Duodenal mucosa (tissue), 2 donors: Measurements from ENCODE around the gene NPR1.

ENCODE experiments used
- H3K27ac ChIP-seq: one replicate; pipeline ENCODE4 v1.7.0; 2013; ENCODE audit warnings: low read depth, low read length
- H3K27me3 ChIP-seq, 2 donors: one replicate each; pipeline ENCODE4 v1.7.0; 2013; ENCODE audit warnings: low read length in 2 of 2, control low read depth in 1 of 2; ENCODE audit not compliant: insufficient read depth in 2 of 2, control insufficient read depth in 1 of 2
- H3K36me3 ChIP-seq, 2 donors: one replicate each; pipeline ENCODE4 v1.7.0; 2013; ENCODE audit warnings: low read length in 2 of 2, control low read depth in 1 of 2; ENCODE audit not compliant: insufficient read depth in 2 of 2, control insufficient read depth in 1 of 2
- H3K4me1 ChIP-seq, 2 donors: one replicate each; pipeline ENCODE4 v1.7.0; 2013; ENCODE audit warnings: low read length in 2 of 2, control low read depth in 1 of 2; ENCODE audit not compliant: insufficient read depth in 2 of 2, control insufficient read depth in 1 of 2
- H3K4me3 ChIP-seq, 2 donors: one replicate each; pipeline ENCODE4 v1.7.0; 2013; ENCODE audit warnings: low read length in 2 of 2, low read depth in 1 of 2
- H3K9ac ChIP-seq, 2 donors: one replicate each; pipeline ENCODE4 v1.7.0; 2013; ENCODE audit warnings: low read length in 2 of 2, low read depth in 1 of 2
- H3K9me3 ChIP-seq, 2 donors: one replicate each; pipeline ENCODE4 v1.7.0; 2013; ENCODE audit warnings: low read length in 2 of 2, control low read depth in 1 of 2; ENCODE audit not compliant: control insufficient read depth in 1 of 2

The NPR1 gene

GRCh38 chr1:153649137-153649862, 29.2 kb upstream of the NPR1 start:
- Histone ChIP-seq H3K9ac (no peak overlapping the region), H3K27ac (no peak overlapping the region), H3K4me3 (no peak overlapping the region), H3K4me1 (peaks cover 3 to 8% of the 10 kb centered on the region in 2 donors), H3K36me3 (peaks cover 14 to 25% of the 10 kb centered on the region in 2 donors), H3K27me3 (no peaks in the 10 kb centered on the region), H3K9me3 (no peaks in the 10 kb centered on the region)

- no peak overlapping the region for H3K27ac ChIP-seq
- H3K4me1 ChIP-seq: peaks cover 3 to 8% of the 10 kb centered on the region in 2 donors
- no peak overlapping the region for H3K4me3 ChIP-seq
- H3K27me3 ChIP-seq: no peaks in the 10 kb centered on the region
- H3K9me3 ChIP-seq: no peaks in the 10 kb centered on the region
- H3K36me3 ChIP-seq: peaks cover 13 to 19% of the 10 kb centered on the region in 2 donors
- no peak overlapping the region for H3K9ac ChIP-seq
Measured at GRCh38 chr1:153649863-153650235, 28.6 kb upstream of the NPR1 start.

- peaks cover 3 to 8% of the 10 kb centered on the region in 2 donors for H3K4me1 ChIP-seq
- H3K36me3 ChIP-seq: no peaks in the 10 kb centered on the region
- no peaks in the 10 kb centered on the region for H3K9me3 ChIP-seq
- H3K4me3 ChIP-seq: no peak overlapping the region
- no peaks in the 10 kb centered on the region for H3K27me3 ChIP-seq
- no peak overlapping the region for H3K9ac ChIP-seq
- H3K27ac ChIP-seq: no peak overlapping the region
Measured at GRCh38 chr1:153651771-153652170, 26.7 kb upstream of the NPR1 start.

- H3K27me3 ChIP-seq: no peaks in the 10 kb centered on the region
- H3K27ac ChIP-seq: no peak overlapping the region
- no peak overlapping the region for H3K9ac ChIP-seq
- H3K4me3 ChIP-seq: no peak overlapping the region
- H3K4me1 ChIP-seq: peaks cover 3 to 8% of the 10 kb centered on the region in 2 donors
- H3K9me3 ChIP-seq: no peaks in the 10 kb centered on the region
- H3K36me3 ChIP-seq: no peaks in the 10 kb centered on the region
Measured at GRCh38 chr1:153652805-153653500, 25.5 kb upstream of the NPR1 start.

GRCh38 chr1:153655333-153655732, 23.2 kb upstream of the NPR1 start:
- Histone ChIP-seq H3K27ac (no peak overlapping the region), H3K36me3 (no peaks in the 10 kb centered on the region), H3K4me1 (peaks cover 12 to 17% of the 10 kb centered on the region in 2 donors), H3K27me3 (no peaks in the 10 kb centered on the region), H3K4me3 (no peak overlapping the region), H3K9me3 (no peaks in the 10 kb centered on the region), H3K9ac (no peak overlapping the region)

GRCh38 chr1:153658400-153659174, 19.9 kb upstream of the NPR1 start, which contains the start of gene SNAPIN:
Gene SNAPIN (plus strand): TSS chr1:153658703. CDS start chr1:153658744, 41 bp downstream.
- Histone ChIP-seq H3K27ac (peak within 1 kb of the TSS; percentile 93), H3K9me3 (no peaks in the 10 kb centered on the region), H3K4me1 (peaks cover 9% of the 10 kb centered on the region in 2 donors), H3K4me3 (peak within 1 kb of the TSS; percentile 82 to 84), H3K9ac (peak within 1 kb of the TSS; percentile 73 to 87), H3K27me3 (no peaks in the 10 kb centered on the region), H3K36me3 (peaks cover 17 to 29% of the 10 kb centered on the region in 2 donors)

- no peaks in the 10 kb centered on the region for H3K9me3 ChIP-seq
- peaks cover 17 to 34% of the 10 kb centered on the region in 2 donors for H3K36me3 ChIP-seq
- H3K4me3 ChIP-seq: peak overlapping the region; percentile 82 to 84
- peak overlapping the region; percentile 73 to 87 for H3K9ac ChIP-seq
- no peak overlapping the region for H3K27ac ChIP-seq
- peaks cover 9% of the 10 kb centered on the region in 2 donors for H3K4me1 ChIP-seq
- no peaks in the 10 kb centered on the region for H3K27me3 ChIP-seq
Measured at GRCh38 chr1:153659175-153659534, 19.3 kb upstream of the NPR1 start.

- peak overlapping the region; percentile 82 to 84 for H3K4me3 ChIP-seq
- H3K27me3 ChIP-seq: no peaks in the 10 kb centered on the region
- H3K36me3 ChIP-seq: peaks cover 18 to 39% of the 10 kb centered on the region in 2 donors
- peaks cover 9% of the 10 kb centered on the region in 2 donors for H3K4me1 ChIP-seq
- H3K9me3 ChIP-seq: no peaks in the 10 kb centered on the region
- H3K9ac ChIP-seq: peak overlapping the region; percentile 73 to 87
- no peak overlapping the region for H3K27ac ChIP-seq
Measured at GRCh38 chr1:153659656-153660055, 18.8 kb upstream of the NPR1 start.

GRCh38 chr1:153661111-153661708, 17.3 kb upstream of the NPR1 start:
- no peak overlapping the region for H3K27ac ChIP-seq

More at GRCh38 chr1:153661111-153661708, 17.3 kb upstream of the NPR1 start:
- H3K27me3 ChIP-seq: no peaks in the 10 kb centered on the region
- H3K4me3 ChIP-seq: no peak overlapping the region
- peaks cover 9% of the 10 kb centered on the region in 2 donors for H3K4me1 ChIP-seq
- H3K9me3 ChIP-seq: no peaks in the 10 kb centered on the region
- no peak overlapping the region for H3K9ac ChIP-seq
- H3K36me3 ChIP-seq: peaks cover 30 to 55% of the 10 kb centered on the region in 2 donors
